HG03575 (cell line): Measurements from ENCODE around the gene ESYT2.

Experiments used
- ATAC-seq: cut with Tn5 transposase; IDR thresholded peaks from one replicate; pipeline ENCODE4 v1.9.1; 2021; ENCODE audit not compliant: unreplicated experiment, insufficient number of reproducible peaks, low FRiP score; ENCODE audit errors: extremely low read depth

ESYT2 gene

DNA sequence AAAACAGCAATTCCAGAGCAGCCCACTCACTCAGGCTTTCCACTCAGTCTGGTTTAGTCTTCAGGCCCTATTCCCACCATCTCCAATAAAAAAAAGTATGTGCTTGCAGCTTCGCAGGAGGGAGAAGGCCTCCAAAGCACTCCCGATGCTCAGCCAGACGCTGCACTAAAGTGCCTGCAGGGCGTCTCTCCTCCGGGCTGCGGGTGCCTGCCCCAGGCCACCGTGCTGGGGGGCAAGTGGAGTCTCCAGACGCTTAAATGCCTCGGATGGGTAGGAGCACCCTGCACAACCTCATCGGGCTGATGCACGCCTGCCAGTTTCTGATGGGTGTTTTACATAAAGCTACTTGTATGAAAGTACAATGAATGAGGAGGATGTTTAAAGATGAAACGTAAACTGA lies 93.4 kb downstream of the ESYT2 start:
- ATAC-seq = no peak

- no peak for ATAC-seq
These were observed 94.4 kb downstream of the ESYT2 start for GRCh38 chr7:158734861-158735260.

DNA sequence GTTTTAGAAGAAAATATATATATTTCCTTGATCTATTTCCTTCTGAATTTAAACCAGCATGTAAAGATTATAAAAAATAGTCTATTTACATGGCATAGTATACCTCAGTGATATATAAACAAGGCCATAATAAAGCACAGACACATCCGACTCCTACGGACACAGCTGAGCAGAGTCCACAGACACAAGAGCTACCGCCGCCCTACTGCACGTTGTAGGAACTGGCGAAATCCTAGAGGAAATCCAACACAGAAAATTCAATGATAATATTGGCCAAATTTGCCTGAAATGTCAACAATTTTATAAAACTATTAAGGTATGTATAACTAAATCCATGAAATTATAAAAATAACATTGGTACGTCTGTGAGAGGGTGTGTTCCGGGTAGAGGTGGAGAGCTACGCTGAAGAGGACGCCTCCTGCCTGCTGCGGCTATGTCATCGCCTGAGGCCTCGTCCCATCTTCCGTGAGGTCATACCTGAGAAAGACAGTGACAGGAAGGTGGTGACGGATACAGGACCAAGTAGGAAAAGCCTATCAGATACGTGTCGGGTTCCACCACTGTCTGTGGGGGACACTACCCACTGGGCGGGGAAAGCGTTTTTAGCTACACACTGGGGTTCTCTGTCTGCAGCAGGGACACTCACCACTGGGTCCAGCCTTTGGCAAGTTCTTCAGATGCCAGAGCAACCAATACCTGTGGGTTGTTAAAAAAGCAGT lies 95.4 kb downstream of the ESYT2 start:
- no peak for ATAC-seq

- ATAC-seq = no peak
These were observed 96.1 kb downstream of the ESYT2 start for GRCh38 chr7:158733220-158733519.

DNA sequence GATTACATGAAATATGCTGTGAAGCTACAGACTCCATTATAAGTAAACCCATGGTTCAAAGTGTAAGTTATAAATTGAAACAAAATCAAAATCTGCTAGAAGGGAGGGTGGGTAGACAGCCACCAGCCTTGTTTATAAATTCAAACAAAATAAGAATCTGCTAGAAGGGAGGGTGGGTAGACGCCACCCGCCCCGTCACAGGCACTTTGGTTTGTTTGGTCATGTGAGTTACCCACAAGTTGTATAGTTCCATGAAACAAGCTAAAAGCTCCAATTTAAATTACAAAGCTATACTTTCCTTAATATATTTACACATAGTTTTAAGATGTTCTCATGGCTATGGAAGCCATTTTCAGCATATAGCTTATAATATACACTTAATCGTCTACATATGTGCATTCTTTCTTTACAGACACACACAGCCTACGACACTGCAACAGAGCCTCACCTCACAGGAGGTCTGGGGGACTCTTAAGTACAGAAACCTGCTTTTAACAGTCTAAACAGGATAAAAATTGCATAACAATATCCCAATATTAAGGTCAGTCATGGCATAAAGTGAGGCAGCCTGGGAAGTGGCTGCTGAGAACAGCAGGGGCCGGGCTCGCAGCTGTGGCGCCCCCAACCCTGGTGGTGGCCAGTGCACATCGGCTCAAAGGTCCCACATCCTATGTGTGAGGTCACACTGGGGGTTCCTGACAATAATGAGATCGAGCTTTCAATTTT lies 96.7 kb downstream of the ESYT2 start:
- ATAC-seq = no peak

- no peak for ATAC-seq
These were observed 97.5 kb downstream of the ESYT2 start for GRCh38 chr7:158731761-158732160.

DNA sequence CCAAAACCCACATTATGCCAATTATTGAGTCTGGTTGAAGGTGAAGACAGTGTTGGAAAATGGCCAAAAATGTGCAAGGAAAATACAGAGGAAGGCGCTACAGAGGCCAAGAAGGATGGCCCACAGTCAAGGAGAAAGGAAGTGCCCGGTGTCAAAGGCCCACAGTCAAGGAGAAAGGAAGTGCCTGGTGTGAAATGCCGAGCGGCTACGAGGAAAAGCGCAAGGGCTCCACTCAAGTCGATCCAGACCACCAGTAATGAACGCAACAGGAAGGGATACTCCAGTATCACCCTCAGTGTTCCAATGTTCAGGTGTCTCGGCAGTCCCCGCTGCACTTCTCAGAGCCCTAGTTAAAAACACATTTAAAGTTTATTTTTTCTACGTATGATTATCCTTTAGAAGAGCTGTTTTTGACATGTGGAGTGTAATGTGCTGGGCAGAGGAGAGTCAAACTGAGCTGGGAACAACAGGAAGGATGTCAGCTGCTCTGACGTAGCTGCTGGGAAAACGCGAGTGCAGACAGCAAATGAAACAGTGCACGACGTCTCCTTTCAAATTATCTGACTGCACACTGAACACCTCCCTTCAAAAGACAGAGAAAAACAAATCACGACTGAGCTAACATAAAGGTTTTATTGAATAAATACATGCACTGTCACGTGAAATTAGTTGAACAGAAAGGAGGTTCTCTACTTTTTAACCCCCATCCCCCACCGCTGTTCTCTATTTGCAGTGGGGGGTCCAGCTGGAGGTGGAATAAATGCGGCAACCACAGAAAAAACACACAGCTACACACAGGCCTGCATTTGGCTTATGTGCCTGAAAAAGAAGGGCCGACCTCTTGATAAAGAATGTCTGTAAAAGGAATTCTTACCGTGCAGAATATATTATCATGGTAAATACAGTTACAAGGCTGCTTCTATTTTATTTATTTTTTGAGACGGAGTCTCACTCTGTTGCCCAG lies 98.6 kb downstream of the ESYT2 start:
- no peak for ATAC-seq

DNA sequence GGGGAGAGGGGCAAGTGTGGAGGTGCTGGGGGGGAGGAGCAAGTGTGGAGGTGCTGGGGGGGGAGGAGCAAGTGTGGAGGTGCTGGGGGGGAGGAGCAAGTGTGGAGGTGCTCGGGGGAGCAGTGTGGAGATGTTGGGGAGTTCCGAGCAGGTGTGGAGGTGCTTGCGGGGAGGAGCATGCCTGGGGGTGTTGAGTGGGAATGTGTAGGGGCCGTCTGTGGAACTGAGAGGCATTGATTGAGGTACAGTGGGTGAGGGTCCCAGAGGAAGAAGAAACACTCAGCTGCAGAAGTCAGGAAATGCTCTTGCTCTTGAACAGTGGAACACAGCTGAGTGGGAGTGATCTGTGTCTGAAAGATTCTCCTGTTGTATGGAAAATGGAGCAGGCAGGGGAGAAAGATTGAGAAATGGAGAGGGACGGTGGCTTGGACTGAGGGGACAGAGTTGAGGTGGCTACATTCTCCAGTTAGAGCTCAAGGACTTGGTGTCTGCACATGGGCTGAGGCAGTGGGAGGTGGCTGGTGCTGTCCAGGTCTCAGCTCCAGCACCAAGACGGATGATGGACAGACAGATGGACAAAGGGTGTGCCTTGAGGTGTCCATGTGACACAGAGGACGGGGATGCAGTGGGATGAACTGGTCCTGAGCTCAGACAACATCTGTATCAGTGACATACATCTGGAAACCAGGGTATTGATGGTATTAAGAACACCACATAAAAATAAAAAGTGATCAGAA lies 99.5 kb downstream of the ESYT2 start:
- no peak for ATAC-seq

- ATAC-seq = no peak
These were observed 100.2 kb downstream of the ESYT2 start for GRCh38 chr7:158728911-158729645.

GRCh38 chr7:158727690-158728089 lies 101.6 kb downstream of the ESYT2 start:
- ATAC-seq = no peak

- ATAC-seq = no peak
These were observed 103.0 kb downstream of the ESYT2 start for GRCh38 chr7:158726277-158726807.

DNA sequence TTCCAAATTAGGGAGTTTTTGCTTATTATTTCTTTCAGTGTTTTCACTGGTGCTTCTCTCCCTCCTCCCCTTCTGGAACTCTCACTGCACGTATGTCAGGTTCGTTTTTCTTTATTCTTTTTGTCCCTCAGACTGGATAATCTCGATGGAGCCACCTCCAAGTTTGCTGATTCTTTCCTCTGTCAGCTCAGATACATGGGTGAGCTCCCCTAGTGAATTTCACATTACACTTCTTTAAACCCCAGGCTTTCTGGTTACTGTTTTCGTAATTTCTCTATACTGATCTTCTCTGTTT lies 103.9 kb downstream of the ESYT2 start:
- ATAC-seq = no peak

DNA sequence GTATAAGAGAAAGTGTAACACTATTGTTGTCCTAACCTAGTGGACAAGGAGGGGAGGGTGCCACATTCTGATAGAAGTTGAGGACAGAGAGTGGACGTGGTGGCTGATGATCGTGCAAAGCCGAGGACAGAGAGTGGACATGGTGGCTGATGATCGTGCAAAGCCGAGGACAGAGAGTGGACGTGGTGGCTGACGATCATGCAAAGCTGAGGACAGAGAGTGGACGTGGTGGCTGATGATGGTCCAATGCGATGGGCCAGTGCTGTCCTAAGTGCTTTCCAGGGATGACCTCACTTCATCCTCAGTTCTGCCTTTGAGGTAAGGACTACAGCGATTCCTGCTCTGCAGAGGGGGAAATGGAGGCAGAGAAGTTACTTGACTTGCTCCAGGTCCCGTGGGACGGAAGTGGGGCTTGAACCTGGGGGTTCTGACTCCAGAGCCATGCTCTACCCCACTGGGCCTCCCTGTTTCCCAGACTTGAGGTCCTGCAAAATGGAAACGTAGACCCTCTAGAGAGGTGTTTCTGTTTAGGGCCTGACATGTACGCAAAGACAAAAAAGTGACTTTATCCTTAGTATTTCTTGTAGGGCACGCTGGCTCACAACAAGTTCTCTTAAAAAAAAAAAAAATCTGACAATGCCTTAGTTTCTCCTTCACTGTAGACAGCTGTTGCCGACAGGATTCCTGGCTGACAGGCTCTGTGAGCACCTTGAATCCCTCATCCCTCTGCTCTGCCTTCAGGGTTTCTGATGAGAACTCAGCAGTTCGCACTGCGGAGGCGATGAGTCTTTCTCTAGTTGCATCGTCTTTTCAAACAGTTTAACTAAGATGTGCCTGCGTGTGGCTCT lies 104.4 kb downstream of the ESYT2 start:
- no peak for ATAC-seq

DNA sequence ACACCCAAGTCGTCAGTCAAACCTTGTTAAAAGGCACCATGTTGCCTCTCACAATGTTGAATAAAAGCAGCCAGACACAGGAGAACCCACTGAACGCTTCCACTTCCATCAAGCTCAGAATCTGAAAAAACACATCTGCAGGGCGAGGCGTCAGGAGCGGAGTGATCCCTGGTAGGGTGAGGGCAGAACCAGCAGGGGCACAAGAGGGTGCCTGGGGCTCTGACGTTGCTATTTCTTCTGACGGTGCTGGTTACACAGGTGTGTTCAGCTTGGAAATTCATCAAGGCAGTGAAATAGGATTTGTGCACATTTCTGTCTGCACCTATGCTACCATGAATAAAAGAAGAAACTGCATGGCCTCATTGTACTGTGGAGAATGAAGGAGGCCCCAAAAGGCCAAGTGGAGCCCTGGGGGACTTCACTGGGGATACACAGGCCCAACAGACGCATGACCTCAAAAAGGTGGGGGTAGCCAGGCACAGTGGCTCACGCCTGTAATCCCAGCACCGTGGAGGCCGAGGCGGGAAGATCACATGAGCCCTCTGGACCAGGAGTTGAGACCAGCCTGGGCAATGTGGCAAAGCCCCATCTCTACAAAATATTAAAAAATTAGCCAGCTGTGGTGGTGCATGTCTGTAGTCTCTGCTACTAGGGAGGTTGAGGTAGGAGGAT lies 105.5 kb downstream of the ESYT2 start:
- ATAC-seq = no peak

- ATAC-seq = no peak
These were observed 106.0 kb downstream of the ESYT2 start for GRCh38 chr7:158723266-158723665.

DNA sequence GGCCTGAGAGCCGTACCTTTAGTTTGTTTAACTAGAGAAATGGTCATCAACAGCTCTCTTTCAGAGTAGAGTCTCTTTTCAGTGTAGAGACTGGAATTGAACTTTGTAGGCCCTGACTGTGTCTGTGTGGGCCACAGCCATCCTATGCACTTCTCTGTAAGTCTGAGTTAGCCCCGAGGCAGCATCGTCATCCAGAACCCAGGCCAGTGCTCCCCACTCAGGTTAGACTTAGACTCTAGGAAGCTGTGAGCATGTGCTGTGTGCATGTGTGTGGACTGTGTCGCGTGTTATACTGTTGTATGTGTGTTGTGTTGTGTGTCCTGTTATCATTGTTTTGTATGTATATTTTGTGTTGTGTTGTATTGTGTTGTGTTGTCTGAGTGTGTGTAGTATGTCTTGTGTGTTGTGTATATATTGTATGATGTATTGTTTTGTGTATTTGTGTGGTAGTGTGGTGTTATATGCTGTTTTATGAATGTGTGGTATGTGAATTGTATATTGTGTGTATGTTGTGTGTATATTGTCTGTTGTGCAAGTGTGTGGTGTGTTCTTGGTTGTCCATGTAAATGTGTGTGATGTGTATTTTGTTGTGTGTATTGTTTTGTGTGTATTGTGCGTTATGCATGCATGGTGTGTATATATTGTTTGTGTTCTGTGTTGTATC lies 106.6 kb downstream of the ESYT2 start:
- no peak for ATAC-seq

DNA sequence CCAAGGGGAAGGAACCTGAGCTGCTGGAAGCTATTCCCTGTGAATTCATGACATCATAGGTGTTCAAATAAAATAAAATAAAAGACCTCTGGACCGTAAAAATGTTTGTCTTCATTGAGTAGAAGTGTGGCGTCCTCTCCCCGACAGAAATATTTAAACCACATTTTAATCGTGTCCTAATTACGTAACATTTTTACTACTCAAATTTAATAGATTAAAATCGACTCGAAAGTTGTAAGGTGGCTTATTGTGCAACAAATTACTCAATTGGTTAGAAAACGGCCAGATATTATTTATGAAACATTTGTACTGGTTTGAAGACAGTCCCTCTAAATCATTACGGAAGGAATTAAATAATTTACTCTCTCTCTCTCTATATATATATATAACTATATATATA lies 109.2 kb downstream of the ESYT2 start:
- no peak for ATAC-seq
